MM.1S (cell line): ENCODE results near the gene PLPP3.

ENCODE experiments used
- EZH2phosphoT487 ChIP-seq: fragments of 300-600 bp; sonication (generic); IDR thresholded peaks from 2 replicates; pipeline ENCODE4 v1.6.1; 2018; ENCODE audit warnings: antibody characterized with exemption, low read length
- TF ChIP-seq, protein P1 (sequence below): fragments of 300-600 bp; sonication (generic); IDR thresholded peaks from 2 replicates; pipeline ENCODE4 v1.5.1; 2016; ENCODE audit warnings: antibody characterized with exemption, low read length, mixed read lengths

DNA sequence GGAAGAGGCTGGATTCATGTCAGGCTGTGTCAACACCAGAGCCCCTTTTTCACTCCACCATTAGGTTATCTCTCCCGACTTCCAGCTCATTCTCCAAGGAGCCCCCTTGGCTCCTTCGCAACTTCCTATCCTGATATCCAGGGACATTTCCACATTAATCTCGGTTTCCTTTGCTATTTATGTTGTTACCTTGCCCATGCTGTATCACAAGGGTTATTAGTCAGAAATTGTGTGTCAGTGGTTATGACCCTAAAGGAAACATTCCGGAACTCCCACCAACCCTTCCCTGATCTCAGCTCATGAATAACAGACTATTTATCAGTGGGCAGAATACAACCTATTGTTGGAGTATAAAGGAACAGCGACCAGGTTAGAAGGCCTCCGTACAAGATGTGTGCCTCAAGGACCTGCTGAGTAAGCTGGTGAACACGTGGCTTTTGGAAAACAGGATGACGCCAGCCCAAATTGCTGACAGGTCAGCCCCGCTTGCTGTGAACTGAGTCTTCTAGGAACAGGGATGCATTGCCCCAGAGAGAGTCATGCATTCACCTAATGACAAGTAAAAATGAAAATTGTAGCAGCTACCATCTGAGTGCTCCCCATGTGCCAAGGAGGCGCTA lies 121.5 kb downstream of the PLPP3 start:
- TF ChIP-seq, protein P1, sequence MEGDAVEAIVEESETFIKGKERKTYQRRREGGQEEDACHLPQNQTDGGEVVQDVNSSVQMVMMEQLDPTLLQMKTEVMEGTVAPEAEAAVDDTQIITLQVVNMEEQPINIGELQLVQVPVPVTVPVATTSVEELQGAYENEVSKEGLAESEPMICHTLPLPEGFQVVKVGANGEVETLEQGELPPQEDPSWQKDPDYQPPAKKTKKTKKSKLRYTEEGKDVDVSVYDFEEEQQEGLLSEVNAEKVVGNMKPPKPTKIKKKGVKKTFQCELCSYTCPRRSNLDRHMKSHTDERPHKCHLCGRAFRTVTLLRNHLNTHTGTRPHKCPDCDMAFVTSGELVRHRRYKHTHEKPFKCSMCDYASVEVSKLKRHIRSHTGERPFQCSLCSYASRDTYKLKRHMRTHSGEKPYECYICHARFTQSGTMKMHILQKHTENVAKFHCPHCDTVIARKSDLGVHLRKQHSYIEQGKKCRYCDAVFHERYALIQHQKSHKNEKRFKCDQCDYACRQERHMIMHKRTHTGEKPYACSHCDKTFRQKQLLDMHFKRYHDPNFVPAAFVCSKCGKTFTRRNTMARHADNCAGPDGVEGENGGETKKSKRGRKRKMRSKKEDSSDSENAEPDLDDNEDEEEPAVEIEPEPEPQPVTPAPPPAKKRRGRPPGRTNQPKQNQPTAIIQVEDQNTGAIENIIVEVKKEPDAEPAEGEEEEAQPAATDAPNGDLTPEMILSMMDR = no peak
- no peak for TF ChIP-seq EZH2phosphoT487
